PFSK-1 (cell line): ENCODE measurements around the gene SLC17A8.

Experiments used
- POLR2AphosphoS5 ChIP-seq: IDR thresholded peaks from 2 replicates; pipeline ENCODE4 v1.6.1; 2012; ENCODE audit warnings: low read depth, mild to moderate bottlenecking, control low read depth, low read length, moderate library complexity
- SIN3A ChIP-seq: IDR thresholded peaks from 2 replicates; pipeline ENCODE4 v1.6.1; 2012; ENCODE audit warnings: mild to moderate bottlenecking, low read length, moderate library complexity, borderline replicate concordance; ENCODE audit not compliant: insufficient read depth
- TF ChIP-seq, protein P1 (sequence below), 2 experiments: IDR thresholded peaks; 2 replicates each; pipeline versions ENCODE4 v1.6.1 to v1.8.0; 2011 to 2012; ENCODE audit warnings: low read depth in 2 of 2, low read length in 2 of 2, control low read depth in 1 of 2, inconsistent platforms in 1 of 2, mild to moderate bottlenecking in 1 of 2, moderate library complexity in 1 of 2; ENCODE audit not compliant: insufficient read depth in 1 of 2

DNA sequence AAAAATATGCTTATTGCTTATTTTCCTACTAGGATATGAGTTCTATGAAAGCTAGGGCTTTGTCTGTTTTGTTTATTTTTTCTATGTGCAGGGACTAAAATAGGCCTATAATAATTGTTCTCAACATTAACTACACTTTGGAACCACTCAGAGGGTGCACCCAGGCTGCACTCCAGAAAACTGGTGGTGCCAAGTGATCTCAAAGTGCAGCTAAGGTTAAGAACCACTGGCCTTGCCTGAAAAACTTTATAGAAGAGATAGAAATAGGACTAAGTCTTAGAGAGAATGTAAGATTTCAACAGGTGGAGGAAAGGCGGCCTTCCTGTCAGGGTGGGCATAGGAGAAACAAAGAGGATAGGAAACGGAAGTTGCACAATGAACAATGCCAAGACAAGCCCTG, 79.1 kb downstream of the SLC17A8 start:
- TF ChIP-seq, protein P1, sequence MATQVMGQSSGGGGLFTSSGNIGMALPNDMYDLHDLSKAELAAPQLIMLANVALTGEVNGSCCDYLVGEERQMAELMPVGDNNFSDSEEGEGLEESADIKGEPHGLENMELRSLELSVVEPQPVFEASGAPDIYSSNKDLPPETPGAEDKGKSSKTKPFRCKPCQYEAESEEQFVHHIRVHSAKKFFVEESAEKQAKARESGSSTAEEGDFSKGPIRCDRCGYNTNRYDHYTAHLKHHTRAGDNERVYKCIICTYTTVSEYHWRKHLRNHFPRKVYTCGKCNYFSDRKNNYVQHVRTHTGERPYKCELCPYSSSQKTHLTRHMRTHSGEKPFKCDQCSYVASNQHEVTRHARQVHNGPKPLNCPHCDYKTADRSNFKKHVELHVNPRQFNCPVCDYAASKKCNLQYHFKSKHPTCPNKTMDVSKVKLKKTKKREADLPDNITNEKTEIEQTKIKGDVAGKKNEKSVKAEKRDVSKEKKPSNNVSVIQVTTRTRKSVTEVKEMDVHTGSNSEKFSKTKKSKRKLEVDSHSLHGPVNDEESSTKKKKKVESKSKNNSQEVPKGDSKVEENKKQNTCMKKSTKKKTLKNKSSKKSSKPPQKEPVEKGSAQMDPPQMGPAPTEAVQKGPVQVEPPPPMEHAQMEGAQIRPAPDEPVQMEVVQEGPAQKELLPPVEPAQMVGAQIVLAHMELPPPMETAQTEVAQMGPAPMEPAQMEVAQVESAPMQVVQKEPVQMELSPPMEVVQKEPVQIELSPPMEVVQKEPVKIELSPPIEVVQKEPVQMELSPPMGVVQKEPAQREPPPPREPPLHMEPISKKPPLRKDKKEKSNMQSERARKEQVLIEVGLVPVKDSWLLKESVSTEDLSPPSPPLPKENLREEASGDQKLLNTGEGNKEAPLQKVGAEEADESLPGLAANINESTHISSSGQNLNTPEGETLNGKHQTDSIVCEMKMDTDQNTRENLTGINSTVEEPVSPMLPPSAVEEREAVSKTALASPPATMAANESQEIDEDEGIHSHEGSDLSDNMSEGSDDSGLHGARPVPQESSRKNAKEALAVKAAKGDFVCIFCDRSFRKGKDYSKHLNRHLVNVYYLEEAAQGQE (IDR thresholded peaks at IDR 0.05; ENCODE audit: insufficient read depth in 1 of 2, low read depth in 2 of 2, low read length in 2 of 2): no peak
- no peak for TF ChIP-seq SIN3A
- no peak for TF ChIP-seq POLR2AphosphoS5
